OCI-M1 (cell line): ENCODE results near the gene PMS2.
"Not testable (repeated sequence)": the region's sequence is repeated elsewhere in the genome, so short reads cannot be mapped to it uniquely, and the experiment has no call there.

Source experiments
- DNase-seq: peaks from one replicate; lab custom pipeline; 2025; lab: John Stamatoyannopoulos, UW

The PMS2 gene

DNA sequence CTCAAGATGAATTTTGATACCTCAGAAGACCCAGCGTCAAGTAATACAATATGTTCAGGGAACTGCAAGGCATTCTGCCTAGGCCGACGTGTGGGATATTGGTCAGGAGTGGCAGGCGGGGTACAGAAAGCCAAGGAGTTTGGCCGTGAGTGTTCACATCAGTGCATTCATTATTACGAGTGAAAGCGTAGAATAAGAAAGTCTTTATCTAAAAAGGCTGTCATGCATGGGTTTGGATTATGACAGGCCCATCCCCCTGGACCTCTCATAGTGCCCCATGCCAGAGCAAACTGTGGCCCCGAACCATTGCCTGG is 7.8 kb upstream of the PMS2 start:
- DNase-seq = no peak

DNA sequence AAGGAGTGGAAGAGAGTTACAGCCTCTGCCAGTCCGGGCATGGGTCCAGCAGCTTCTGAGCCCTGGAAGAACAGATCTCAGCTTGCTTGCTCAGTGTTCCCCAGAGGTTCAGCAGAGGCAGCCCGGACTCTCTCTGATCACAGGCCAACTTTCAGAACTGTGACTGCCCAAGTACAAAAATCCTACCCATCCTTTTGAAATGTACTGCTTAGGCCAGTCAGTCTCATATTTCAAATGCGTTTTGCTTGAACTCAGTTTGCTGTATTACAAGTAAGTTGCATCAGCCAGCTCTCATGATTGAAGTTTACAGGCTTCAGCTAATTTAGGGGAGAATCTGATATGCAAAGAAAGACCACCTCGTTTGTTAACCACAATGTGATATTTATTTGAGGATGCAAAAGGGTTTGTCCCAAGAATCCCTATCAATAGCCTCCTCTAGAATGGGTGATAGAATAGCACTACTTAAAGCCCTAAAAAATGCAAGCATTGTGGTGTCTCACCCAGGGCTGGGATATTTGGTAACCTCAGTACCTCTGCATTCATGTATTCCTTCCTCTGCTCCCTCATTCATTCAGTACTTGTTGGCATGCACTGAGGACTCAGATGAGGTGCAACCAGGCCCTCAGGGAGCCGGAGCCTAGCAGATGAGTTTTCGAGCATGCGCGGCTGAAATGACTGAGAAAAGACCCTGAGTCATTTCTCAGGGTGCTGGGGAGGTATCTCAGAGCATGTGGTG is 7.2 kb upstream of the PMS2 start:
- DNase-seq = peak; percentile 87

DNA sequence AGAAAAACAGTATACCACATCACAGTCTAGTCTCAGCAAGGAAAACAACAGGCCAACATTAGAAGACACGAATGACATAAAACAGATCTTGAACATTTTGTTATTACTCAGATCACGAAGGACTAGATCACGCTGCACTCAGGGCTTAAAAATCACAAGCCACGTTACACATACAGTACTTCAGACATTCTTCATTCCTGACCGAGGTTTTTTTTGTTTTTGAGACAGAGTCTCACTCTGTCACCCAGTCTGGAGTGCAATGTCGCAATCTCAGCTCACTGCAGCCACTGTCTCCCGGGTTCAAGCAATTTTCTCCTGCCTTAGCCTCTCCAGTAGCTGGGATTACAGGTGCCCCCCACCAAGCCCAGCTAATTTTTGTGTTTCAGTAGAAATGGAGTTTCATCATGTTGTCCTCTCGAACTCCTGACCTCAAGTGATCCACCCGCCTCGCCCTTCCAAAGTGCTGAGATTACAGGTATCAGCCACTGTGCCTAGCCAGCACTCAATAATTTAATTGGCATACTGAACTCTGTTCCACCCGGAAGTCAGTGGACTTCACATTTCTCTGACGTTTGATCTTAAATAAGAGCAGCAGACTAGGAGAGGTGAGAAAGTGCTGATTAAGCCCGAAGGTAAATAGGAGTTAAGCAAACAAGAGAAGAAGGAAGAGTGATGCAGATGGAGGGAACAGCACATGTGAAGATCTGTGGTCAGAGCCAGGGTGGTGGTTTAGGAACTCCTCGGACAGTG is 3.7 kb upstream of the PMS2 start:
- DNase-seq = no peak

DNA sequence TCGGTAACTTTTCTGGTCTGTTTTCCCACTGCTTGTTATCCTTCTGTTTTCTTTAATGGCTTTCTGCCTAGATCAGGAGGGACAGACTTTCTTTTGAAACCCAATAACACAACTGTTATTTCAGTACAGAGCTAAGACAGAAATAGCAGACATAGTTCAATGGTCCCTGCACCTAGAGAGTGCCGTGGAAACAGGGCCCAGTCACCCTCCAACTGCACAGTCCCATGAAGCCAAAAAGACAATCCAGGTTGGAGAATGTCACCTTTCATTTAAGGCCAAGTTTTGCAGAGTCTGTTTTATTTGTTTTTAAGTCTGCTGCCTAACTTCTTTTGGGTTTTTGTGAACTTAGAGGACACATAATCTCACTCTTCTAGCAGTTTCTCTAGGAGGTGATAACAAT is 2.7 kb upstream of the PMS2 start:
- DNase-seq = no peak

DNA sequence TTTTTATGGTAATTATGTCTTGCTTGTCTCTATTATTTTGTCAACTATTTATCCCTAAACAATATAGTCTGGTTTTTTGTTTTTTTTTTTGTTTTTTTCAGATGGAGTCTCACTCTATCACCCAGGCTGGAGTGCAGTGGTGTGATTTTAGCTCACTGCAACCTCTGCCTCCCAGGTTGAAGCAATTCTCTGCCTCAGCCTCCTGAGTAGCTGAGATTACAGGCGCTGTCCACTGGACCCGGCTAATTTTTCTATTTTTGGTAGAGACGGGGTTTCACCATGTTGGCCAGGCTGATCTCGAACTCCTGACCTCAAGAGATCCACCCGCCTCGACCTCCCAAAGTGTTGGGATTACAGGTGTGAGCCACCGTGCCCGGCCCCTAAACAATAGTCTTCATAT is 1.5 kb upstream of the PMS2 start:
- not testable (repeated sequence) for DNase-seq

DNA sequence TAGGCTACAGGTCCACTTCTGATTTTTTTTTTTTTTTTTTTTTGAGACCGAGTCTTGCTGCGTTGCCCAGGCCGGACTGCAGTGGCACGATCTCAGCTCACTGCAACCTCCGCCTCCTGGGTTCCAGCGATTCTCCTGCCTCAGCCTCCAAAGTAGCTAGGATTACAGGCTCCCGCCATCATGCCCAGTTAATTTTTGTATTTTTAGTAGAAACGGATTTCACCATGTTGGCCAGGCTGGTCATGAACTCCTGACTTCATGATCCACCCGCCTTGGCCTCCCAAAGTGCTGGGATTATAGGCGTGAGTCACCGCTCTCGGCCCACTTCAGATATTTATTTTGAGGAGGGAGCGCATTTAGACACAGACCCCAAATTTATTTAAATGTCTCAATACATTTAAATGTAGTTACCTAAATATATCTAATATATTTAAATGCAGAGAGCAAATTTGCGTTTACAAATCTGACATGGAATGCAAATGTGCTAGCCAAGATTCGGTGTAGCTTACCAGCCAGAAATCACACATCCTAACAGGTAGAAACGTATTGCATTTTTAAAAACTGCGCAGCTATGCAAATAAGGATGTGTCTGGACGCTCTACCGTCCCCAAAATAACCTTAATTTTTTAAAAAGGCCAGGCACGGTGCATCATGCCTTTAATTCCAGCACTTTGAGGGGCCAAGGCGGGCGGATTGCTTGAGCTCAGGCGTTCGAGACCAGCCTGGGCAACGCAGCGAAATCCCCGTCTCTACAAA is 836 bp downstream of the PMS2 start:
- DNase-seq = not testable (repeated sequence)

DNA sequence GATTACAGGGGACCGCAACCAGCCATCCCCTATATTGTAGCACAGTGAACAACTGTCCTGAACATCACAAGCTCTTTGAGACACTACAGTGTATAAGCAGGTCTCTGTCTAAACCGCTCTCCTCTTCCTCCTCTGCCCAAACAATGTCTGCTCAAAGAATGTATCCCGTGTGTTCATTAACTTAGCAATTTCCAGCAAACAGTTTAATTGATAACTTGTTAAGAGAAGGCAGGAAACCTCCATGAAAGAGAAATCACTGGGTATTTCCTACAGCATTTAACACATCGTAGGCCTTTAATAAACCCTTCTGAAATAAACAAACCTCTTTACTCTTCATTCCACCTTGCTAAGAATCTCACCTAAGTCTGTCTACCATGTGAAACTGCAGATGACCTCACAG is 1.5 kb downstream of the PMS2 start:
- DNase-seq = no peak

DNA sequence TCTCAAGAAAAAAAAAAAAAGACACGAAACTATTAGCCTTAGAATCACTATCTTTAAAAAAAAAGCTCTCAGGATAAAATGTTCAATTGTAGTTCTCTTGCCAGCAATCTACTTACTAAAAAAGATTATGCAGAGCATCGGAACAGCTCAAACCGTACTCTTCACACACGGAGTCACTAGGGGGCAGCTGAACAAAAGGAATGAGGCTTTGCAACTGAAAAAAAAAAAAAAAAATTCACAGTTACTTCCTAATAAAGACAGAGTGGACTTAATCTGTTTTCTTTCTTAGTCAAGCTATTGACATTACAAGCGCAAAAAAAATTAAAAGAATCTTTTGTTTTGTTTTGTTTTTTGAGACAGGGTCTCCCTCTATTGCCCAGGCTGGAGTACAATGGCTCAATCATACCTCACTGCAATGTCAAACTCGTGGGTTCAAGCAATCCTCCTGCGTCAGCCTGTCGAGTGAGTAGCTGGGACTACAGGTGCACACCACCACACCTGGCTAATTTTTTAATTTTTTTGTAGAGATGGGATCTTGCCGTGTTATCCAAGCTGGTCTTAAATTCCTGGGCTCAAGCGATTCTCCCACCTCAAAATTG is 11.5 kb downstream of the PMS2 start:
- peak; percentile 67 for DNase-seq

DNA sequence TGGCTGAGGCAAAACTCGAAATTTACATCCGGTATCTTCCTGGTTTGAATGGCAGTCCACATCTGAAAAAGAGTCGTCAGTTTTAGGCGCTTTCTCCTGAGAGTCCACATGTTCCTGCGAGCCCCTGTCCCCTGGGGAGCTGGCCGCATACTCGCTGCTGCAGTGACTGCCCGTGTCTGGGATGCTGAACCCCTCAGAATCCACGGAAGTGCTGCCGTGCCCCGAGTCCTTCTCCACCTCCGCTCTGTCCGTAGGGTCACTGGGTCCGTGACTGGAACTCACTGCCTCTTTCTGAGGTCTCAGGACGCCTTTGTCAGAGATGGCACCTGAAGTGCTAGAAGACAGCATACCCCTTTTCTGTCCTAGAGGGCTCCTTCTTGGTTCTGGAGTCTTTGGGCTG is 21.8 kb downstream of the PMS2 start:
- DNase-seq = not testable (repeated sequence)

DNA sequence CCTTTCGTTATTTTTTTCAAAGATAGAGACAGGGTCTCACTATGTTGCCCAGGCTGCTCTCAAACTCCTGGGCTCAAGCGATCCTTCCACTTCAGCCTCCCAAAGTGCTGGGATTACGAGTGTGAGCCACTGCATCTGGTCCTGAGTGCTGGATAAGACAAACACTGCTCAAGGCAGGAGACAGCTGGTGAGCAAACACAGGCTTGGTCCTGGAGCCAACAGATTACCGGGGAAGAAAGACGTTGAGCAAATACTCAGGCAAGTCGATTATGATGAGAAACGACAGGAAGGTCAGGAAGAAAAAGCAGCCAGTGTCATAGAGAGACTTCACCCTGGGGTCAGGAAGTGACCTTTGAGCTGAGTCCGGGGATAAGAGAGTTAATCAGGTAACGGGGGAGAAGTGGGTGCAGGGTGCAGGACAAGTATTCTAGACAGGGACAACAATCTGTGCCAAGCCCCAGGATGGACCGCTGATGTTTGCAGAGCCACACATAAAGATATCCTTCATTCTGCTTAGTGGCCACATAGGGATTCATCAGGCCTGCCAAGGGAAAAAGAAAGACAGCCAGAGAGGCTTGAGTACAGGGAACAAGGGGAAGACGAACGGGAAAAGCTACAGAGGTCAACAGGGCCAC is 29.1 kb downstream of the PMS2 start:
- not testable (repeated sequence) for DNase-seq

DNA sequence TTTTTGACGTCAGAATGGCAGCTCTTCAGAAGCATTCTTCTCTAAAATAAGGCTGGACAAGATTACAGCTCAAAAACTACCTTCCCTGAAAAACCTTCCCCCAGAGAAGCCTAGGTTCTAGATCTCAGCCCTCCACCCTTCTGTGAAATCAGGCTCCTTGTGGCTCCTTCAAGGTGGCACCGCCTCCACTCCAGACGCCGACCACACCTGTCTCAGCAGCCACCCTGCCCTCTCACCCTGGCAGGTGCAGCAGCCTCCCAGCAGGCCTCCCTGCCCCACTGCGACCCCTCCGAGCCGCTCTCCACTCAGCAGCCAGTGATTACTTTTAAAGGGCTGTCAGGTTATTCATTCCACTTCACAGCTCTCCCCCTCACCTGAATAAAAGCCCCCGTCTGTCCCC is 35.3 kb downstream of the PMS2 start:
- DNase-seq = not testable (repeated sequence)

DNA sequence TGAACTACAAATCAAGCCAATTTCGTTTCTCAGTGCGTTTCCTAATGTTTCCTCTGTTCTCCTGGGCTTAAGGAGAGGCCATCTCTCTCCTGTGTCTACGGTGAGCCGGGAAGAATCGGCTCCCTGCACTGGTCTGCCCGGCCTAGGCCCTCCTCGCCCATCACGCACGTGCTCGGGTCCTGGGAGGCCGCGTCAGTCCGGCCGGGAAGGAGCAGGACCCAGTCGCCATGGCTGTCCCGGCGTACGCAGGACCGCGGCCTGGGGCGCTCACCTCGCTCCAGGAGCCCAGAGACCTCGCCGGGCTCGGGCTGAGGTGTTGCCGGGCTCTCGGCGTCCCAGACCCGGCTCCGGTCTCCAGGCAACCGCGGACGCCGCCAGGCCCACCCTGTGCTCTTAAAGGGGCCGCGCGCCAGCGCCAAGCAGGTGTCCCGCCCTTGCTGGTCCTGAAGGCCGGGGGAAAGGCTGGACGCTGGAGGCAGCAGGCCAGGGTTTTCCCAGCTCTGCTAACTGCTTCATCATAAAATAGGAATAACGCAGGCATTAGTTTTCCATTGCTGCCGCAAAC is 38.4 kb downstream of the PMS2 start, which contains the start of gene RSPH10B:
Gene RSPH10B (minus strand): TSS at position 343 of the 565 bp plus-strand sequence. CDS start 3,573 bp downstream, outside the sequence.
- not testable (repeated sequence) for DNase-seq

DNA sequence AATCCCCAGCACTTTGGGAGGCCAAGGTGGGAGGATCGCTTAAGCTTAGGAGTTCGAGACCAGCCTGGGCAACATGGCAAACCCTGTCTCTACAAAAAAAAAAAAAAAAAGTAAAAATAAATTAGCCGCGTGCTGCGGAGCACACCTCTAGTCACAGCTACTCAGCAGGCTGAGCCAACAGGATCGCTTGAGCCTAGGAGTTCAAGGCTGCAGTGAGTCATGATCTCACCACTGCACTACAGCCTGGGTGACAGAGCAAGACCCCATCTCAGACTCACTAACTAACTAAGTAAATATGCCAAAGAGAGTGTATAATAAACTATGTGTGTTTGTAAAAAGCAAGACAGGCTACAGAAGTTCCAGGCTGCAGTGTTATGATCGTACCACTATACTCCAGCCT is 45.0 kb downstream of the PMS2 start:
- DNase-seq = not testable (repeated sequence)

DNA sequence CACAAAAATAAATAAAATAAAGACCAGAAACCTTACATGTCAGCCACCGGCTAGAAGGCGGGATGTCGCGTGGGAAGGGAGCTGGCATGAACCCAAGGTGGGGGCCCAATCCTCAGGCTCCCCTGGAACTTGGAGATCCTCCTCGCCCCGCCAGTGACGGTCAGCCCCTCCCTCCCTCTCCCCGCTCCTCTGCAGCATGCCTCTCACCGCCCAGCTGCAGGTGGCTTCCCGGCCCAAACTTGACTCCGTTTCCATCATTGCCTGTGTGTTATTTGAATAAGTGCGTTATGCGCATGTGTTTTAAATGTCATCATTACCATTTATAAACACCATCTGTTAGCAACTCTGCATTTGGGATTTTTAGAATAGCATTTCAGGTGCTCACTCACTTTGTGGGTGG is 45.6 kb downstream of the PMS2 start:
- DNase-seq = not testable (repeated sequence)

DNA sequence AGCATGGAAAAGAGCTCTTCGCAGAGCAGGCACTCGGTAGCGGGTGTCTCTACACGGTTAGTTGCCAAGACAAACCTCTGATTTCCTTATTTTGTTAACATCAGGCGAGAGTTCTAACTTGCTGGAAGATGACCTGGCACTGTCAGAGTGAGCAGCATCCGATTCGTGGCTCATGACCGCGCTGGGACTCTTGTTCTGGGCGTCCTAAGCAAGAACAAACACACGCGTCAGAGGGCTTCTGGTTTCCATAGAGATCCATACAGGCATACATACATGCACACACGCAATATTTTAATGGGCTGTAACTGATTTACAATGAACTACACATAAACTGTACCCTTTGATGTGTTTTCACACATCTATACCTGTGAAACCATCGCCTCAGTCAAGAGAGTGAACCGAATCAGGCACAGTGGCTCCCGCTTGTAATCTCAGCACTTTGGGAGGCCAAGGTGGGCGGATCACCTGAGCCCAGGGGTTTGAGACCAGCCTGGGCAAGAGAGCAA is 73.9 kb downstream of the PMS2 start:
- not testable (repeated sequence) for DNase-seq

DNA sequence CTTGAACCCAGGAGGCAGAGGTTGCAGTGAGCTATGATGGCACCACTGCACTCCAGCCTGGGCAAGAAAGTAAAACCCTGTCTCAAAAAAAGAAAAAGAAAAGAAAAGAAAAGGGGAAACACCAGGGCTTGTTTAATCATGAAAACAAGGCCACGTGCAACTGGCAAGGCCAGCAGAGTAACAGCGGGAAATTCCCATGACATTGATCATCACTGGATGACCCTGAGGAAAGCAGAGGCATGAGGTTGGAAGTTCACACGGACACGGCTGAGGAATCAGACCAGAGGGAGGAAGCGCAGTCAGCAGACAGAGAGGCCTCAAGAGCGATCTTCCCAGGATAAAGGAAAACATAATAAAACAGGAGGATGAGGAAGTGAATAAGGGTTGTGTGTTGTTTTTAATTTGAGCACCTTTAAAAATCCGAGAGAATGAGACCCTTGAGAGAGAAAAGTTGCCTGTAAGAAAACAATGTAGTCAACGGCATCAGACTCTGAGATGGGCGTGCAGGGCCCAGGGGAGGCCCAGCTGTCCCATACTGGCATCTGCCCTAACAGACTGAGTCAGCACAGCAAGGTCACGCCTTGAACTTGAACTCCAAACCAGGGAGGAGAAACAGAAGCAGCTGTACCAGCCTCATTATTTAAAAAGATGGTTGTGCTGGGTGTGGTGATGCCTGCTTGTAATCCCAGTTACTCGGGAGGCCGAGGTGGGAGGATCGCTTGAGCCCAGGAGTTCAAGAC is 76.8 kb downstream of the PMS2 start:
- not testable (repeated sequence) for DNase-seq

DNA sequence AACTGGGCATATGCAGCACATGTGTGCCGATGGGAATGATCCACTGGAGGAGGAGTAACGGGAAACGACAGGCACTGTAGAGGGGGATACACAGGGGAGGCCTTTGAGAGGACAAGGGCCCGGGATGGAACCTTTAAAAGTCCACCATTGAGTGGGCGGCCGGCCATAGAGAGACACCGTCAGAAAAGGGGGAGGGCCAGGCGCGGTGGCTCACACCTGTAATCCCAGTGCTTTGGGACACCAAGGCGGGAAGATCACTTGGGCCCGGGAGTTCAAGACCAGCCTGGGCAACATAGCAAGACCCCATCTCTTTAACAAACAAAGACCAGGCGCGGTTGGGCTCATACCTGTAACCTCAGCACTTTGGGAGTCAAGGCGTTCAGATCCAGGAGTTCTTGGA is 77.6 kb downstream of the PMS2 start:
- DNase-seq = not testable (repeated sequence)

DNA sequence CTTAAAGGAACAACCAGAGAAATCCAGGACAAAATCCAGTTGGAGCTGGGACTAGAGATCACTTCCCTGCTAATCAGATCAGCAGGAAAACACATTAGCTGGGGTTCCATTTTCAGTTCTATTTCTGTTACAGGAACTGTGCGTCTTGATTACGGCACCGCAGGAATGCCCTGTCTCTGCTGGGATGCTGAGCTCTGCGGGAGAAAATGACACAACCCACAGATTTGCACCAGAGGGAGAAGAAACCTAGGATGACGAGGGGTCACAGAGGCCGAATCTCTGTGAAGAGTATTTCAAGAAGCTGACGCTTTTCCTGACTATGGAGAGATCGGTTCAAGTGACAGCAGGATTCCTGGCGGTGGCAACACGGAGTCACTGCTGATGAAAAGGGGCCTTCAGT is 78.6 kb downstream of the PMS2 start:
- DNase-seq = not testable (repeated sequence)

DNA sequence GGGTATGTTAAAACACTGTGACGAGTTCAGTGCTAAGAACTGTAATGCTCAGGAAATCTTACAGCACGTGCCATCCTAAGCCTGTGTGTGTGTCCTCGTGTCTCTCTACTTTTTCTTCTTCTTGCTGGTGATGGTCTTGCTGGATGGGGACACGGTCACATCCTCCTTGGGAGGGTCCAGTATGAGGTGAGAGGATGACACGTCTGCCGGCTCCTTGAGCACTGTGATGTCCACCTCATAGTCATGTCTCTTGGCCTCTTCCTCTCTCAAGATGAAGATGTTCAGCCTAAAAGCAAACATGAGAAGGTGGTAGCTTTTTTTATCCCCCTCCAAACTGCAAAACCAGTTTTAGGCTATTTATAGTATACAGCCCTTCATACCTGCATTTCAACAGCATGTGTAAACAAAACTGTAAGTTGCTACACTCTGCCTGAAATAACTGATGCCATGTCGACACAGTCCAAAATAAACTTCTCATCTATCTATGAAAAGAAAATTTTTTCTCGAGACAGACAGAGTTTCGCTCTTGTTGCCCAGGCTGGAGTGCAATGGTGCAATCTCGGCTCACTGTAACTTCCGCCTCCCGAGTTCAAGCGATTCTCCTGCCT is 82.5 kb downstream of the PMS2 start:
- DNase-seq = not testable (repeated sequence)

DNA sequence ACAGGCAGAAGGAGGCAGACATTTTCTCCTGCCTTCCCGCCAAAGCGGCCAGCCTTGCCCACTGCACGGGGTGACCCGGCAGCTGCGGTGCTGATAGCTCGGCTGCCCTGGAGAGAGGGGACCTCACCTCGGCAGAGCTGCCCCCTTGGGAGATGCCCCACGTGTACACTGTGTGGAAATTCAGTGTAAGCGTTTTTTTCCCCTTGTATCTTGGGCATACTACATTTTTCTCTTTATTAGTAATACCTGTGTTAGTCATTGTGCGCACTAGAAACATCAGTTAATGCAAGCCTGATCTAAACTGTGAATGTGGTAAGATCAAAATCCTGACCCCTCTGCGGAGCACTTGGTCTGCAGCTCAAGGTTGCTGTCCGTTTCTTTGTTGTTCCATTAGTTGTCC is 84.2 kb downstream of the PMS2 start:
- DNase-seq = not testable (repeated sequence)
